HG03135 (cell line): ENCODE results near the gene MAP2K4.
"Not testable (repeated sequence)": the region's sequence is repeated elsewhere in the genome, so short reads cannot be mapped to it uniquely, and the experiment has no call there.

Experiments used
- ATAC-seq: cut with Tn5 transposase; IDR thresholded peaks from one replicate; pipeline ENCODE4 v1.9.1; 2021; ENCODE audit warnings: mild to moderate bottlenecking, moderate library complexity; ENCODE audit not compliant: unreplicated experiment

MAP2K4 gene

DNA sequence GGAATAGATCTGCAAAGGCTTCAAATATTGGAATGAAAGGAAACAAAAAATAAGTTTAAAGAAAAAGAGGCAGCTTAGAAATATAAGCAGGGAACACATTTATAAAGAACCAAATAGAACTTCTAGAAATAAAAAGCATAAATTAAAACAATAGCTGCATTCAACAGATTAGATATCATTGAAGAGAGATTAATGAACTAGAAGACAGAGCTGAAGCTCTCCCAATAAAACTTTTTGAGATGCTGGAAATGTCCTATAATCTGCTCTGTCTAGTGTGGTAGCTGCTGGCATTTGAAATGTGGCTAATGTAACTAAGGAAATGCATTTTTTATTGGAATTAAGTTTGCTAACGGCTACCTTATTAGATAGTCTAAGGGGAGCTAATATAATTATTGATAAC lies 115.6 kb downstream of the MAP2K4 start:
- no peak for ATAC-seq

DNA sequence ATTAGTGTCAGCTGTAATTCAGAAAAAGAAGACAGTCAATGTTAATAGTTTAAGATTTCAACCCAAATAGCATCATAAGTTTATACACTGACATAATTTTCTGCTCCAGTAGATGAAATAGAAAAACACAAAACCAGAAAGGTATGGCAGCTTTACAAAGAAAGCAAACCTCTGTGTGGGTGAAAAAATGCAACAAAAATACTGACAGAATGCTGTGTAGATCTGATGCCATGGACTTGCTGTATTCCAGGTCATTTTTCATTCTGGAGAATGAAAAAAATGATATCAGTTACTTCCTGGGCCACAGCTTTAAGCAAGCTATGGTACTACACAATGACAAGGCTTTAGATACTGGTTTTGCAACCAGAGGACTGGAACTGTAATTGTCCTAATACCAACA lies 116.0 kb downstream of the MAP2K4 start:
- ATAC-seq = no peak

DNA sequence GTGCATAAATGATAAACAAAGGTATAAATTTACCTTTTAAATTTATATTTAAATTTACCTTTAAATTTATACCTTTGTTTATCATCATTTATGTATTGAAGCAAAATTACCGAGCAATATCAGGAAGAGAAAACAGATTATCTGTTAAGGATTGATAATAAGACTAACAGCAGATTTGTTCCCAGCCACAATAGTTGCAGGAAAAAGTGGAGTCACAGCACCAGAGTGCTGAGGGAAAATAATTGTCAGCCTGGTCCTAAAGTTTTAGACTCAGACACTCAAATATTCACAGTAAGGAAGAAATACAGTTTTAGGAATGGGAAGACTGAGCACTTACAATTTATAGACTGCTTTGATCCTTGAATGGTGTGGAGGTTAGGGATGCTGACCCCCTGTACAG lies 117.2 kb downstream of the MAP2K4 start:
- ATAC-seq = no peak

DNA sequence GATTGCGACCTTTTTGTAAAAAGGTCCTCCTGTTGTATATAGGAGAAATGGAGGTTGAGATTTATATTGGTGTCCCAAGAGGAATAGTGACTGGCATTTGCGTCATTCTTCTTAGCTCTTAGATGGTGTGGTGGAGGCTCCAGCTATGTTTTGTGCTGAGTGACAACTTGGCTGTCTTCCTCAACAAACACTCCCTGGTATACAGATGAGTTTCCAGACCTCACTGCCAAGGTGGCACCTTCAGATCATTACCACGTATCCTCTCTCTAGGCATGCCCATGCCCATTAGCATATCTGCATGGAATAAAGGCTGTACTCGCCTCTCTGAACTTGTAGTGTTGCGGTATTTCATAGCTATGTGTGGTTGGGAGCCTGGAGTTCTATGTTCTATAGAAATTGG lies 120.0 kb downstream of the MAP2K4 start:
- ATAC-seq = no peak

DNA sequence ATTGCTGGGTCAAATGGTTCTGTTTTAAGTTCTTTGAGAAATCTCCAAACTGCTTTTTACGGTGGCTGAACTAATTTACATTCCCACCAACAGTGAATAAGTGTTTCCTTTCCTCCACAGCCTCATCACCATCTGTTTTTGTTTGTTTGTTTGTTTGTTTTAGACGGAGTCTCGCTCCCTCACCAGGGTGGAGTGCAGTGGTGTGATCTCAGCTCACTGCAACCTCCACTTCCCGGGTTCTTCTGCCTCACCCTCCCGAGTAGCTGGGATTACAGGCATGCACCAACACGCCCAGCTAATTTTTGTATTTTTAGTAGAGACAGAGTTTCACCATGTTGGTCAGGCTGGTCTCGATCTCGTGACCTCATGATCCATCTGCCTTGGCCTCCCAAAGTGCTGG lies 141.5 kb downstream of the MAP2K4 start:
- not testable (repeated sequence) for ATAC-seq

DNA sequence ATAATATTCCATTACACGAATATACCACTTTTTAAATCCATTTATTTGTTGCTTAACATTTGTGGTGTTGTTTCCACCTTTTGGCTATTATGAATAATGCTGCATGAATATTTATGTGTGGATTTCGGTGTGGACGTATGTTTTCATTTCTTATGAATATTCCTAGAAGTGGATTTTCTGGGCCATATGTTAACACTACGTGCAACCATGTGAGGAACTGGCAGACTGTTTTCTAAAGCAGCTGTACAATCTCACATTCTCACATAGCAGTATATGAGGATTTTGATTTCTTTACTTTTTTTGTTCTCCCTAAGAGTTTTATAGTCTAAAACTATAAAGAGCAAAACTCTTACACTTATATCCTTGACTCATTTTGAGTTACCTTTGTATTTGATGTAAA lies 143.4 kb downstream of the MAP2K4 start:
- ATAC-seq = no peak

DNA sequence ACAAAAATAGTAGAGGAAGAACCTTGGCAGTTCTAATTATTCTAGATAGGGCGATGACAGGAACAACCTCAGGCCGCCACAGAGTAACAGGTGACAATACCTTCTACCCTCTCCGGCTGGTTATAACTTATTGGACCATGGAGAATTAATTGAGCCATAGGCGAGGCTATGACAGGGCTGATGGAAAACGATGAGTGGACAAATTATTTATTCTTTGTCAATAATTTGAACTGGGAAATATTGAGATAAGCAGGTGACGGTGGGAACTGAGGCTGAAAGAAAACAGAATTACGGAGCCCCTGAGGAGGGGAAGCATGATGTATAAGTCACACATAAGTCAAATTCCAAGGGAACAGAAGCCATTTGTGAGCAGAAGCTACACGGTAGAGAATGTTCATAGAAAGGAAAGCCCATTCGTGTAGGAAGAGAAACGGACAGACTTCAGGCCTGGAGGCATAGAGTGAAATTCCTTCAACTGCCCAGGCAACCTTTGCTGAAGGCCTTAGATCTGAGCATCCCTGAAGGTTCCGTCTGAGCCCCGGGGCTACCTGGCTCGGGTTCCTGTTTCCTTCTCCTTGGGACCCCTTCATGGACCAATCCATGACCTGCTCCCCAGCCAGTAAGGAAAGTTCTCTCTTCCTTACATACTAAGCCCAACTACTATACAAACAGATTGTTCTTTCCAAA lies 158.1 kb downstream of the MAP2K4 start:
- ATAC-seq = no peak

DNA sequence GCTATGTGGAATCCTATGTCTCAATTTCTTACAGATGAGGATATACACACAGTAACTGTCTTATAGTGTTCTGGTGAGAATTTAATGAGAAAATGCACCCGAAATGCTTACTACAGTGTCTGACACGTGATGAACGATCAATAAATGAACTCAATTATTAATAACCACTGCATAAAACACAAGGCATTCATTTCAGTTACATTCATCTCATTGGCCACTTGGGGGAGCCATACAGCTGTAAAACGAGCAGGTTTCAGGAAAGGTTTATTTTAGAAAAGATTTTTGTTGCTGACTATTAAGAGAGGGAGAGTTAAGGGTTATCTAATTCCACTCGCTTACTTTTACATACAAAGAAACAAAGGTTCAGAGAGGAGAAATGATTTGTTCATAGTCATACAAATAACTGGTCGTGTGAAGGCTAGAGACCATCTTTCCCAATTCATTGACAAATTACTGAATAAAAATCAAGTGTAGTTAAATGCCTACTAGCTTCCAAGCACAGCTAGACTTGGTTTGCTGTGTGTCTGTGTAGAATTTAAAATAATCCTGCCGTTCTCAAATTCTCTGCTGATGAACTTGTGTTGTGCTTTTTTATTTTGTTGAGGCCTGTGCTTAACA lies 160.1 kb downstream of the MAP2K4 start:
- no peak for ATAC-seq

DNA sequence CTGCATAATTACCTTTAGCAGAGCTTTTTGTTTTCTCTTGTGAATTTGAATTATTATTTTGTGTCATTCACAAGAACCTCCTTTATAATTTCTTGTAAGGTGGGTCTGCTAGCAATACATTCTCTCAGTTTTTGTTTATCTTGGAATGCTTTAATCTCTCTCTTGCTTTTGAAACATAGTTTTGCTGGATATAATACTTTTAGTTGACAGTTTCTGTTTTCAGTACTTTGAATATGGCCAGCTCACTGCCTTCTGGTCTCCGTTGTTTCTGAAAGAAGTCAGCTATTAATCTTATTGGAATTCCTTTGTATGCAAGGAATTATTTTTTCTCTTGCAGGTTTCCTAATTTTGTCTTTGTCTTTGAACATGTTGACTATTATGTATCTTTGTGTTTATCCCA lies 167.0 kb downstream of the MAP2K4 start:
- no peak for ATAC-seq

DNA sequence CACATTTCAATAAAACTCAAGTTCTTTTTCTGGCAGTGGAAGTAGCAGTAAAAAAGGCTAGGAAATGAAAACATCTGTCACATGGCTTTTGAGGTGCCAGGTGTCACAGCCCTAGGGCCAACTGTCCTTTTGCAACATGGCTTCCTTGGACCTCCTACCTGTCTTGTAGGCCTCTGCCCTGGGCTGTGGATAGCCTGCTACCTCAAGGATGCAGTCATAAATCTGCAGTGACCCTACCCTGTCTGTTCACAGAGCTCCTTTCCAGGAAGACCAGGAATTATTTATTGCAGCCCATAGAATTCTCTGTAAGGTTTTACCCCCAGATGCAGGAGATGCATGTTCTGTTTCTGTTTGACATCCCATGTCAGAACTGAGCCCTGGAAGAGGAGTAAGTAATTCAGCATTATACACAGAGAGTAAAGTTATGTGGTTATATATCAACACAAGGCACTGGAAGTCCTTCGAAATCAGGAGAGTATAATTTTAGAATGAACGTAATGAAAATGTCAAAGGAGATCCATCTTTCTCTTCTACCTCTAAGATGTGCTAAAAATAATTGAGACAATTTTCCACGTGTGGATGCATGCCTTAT lies 172.6 kb downstream of the MAP2K4 start:
- ATAC-seq = no peak
